Fibroblast of mammary gland (primary cell): ENCODE measurements around the gene ANKH.

ENCODE experiments used
- DNase-seq: peaks from one replicate; pipeline ENCODE4 v3.0.0-alpha.2; 2010; ENCODE audit warnings: low read depth
- H3K4me3 ChIP-seq: 2 replicates; pipeline ENCODE4 v1.5.1; 2011; ENCODE audit warnings: low read depth, mild to moderate bottlenecking, low read length, moderate library complexity; ENCODE audit not compliant: control insufficient read depth
- CTCF ChIP-seq: conservative IDR thresholded peaks from 2 replicates; pipeline ENCODE4 v1.5.1; 2011; ENCODE audit warnings: low read depth, low read length, inconsistent platforms; ENCODE audit not compliant: control insufficient read depth, insufficient read depth

The ANKH gene

DNA sequence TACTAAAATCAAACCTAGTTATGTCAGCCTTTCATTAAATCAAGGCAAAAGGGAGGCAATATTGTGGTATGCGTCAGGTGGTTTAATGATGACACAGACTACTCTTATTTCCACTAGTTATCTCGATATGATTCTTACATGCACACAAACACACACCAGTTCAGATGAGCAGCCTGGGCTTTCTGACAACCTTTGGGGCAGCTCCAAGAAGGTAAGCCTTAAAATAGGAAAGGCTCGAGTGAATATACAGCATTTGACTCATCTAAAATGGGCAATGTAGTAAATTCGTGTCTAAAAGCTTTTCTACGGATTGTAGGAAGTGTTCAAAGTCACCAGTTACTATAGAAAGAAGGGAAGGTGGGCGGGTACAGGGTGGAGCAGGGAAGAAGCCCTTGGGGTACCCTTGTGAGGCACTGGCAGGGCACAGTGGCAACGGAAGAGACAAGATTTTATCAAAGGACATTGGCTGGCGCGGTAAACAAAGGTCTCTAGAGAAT lies 1.9 kb downstream of the ANKH start:
- peak overlapping the region; percentile 71 for H3K4me3 ChIP-seq
- no peak for TF ChIP-seq CTCF
- DNase-seq = peak; percentile 7

DNA sequence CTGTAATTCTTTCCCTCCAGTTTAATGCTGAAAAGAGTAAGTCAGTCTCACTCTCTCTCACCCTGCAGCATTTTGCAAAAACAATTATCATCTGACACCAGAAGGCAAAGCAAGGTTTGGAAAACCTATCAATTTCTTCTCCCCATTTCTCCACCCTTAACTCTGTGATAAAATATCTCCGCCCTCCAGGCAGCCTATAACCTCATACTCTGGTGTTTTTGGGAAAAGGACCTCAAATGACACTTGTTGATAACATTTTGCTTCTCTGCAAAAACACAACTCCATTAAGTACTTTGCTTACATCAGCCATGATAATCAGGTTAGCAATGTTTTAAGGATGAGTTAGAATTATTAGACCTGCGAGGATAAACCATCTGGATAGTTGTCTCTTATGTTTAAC lies 2.3 kb downstream of the ANKH start:
- no peak for TF ChIP-seq CTCF
- no peak overlapping the region for H3K4me3 ChIP-seq

DNA sequence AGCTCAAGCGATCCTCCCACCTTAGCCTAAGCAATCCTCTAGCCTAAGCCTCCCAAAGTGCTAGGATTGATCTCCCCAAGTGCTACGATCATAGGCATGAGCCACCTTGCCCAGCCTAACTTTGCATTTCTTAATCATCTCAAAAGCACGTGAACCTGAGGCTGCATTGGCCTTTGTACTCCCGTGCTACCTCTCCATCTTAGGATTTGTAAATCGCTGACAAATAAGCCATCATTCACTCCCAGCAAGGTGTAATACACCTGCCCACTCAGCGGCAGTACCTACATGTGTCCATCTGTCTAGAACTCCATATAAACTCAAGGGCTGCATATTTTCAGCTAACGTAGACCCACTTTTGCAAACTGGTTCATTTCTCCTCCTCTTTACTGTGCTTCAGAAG lies 2.8 kb downstream of the ANKH start:
- no peak overlapping the region for H3K4me3 ChIP-seq
- DNase-seq = no peak
- TF ChIP-seq CTCF = no peak

More for the DNA sequence above, 2.3 kb downstream of the ANKH start:
- DNase-seq = no peak

DNA sequence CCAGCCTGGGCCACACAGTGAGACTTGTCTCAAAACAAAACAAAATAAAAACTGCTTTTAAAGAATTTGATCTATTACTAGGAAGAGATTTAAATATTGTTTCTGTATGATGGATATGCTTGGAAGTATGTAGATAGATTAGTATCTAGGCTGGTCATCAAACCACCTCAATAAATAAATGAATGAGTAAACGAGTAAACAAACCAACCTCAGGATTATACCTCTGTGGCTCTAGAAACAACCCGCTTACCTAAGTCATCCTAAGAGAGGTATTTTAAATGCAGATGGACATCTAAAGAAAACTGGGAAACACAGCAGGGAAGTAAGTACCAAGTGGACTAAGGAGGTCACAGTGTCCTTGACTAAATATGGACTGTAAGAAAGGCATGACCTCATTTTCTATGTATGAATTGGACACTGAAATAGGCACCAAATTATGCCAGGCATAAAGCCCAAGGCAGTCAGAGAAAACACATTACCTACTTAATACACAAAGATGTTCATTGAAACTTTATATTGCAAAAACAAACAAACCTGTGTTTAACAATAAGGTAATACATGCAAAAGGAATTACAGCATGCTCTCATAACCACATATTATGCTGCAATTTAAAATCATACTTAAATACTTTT lies 7.3 kb downstream of the ANKH start:
- no peak for DNase-seq
- no peak overlapping the region for H3K4me3 ChIP-seq
- no peak for TF ChIP-seq CTCF

DNA sequence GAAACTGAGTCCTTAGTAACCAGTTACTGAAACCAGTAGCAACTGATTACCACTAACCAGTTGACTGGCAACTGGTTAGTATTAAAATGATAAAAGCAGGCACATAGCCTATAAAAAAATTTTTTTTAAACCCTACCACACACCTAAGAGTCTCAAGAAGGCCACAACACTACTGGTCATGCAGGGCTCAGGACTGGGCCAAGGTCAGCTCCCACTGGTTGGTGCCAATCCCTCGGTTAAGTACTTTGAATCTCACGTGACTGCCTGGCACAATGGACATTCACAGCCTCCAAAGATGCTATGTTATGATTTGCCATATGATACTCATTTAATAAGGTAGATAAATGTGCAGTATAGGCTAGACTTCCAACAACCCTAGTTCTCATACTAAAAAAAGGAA lies 8.5 kb downstream of the ANKH start:
- no peak for TF ChIP-seq CTCF
- DNase-seq = no peak
- no peak overlapping the region for H3K4me3 ChIP-seq

DNA sequence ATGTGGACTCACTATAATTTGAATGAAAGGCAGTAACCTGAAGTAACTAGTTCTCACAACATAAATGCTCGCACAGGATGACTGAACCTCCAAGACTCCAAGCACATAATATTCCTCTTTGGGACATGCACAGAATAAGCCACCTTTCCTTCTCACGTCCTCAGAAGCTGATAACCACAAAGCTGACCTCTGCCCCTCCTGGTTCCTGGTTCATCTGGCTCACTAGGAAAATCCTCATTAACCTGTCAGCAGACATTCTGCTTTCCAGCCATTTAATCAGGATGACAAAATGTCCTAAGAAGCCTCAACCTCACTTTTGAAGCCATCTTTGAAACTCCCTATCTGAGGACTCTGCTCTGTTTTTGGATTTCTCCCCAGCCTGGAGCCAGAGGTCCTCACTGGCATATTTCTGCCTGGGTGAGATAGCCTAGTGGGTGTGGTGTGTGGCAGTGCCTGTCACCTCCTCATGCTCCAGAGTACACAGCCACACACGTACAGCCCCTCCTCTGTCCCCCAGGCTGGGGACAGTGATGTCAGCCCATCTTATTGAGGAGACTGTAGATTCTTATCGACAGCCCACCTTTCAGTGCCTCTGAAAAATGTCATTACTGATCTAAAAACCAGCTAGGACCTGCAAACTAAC lies 10.3 kb downstream of the ANKH start:
- no peak for DNase-seq
- TF ChIP-seq CTCF = no peak
- H3K4me3 ChIP-seq = no peak overlapping the region

- no peak for DNase-seq
- no peak for TF ChIP-seq CTCF
- H3K4me3 ChIP-seq = no peak overlapping the region
These were observed 11.6 kb downstream of the ANKH start for GRCh38 chr5:14859980-14860379.
